H1 (cell line): Measurements from ENCODE around the gene SEMA3E. TPM values are rescaled to one million over a fixed set of nuclear protein-coding genes. Genes with fewer than 3 reads are reported as not detected.

Experiments
- GTF2F1 ChIP-seq: IDR thresholded peaks from 2 replicates; pipeline ENCODE4 v1.6.1; 2012; ENCODE audit warnings: low read depth, low read length, improper control_type of control experiment, borderline replicate concordance
- JUN ChIP-seq: IDR thresholded peaks from 2 replicates; pipeline ENCODE4 v1.6.1; 2011; ENCODE audit warnings: low read depth, mild to moderate bottlenecking, improper control_type of control experiment, low read length
- SP2 ChIP-seq: IDR thresholded peaks from 2 replicates; pipeline ENCODE4 v1.6.1; 2012; ENCODE audit warnings: mild to moderate bottlenecking, low read length, inconsistent platforms
- TBP ChIP-seq: IDR thresholded peaks from 2 replicates; pipeline ENCODE4 v1.6.1; 2011; ENCODE audit warnings: low read depth, low read length, improper control_type of control experiment
- polyA plus RNA-seq, 7 experiments: library from polyadenylated mRNA; depleted of rRNA in 3 of 7; stranded (reverse) in 5 of 7; unstranded in 2 of 7; fragments of >200 nt in 5 of 7; fragments of 200-250 nt in 2 of 7; gene quantifications; 1 replicate in 5 of 7; 2 replicates in 1 of 7; 4 replicates in 1 of 7; pipeline versions ENCODE4 v1.2.1 to v1.2.3, GENCODE V29; 2011 to 2013; ENCODE audit warnings: missing spikeins in 2 of 7, mixed read lengths in 2 of 7
- total RNA-seq: library from RNA; stranded (reverse); fragmentation: NEBNext Ultra II Directional; extraction: Animal tissue kit (Norgen Biotek cat#: 25700); gene quantifications from 2 replicates; pipeline ENCODE4 v1.2.1, GENCODE V29; 2021
- TF ChIP-seq, protein P1 (sequence below): IDR thresholded peaks from 2 replicates; pipeline ENCODE4 v1.6.1; 2012; ENCODE audit warnings: low read length, inconsistent platforms
- TF ChIP-seq, protein P2 (sequence below): IDR thresholded peaks from 2 replicates; pipeline ENCODE4 v1.6.1; 2011; ENCODE audit warnings: low read length, improper control_type of control experiment

SEMA3E gene
- total and polyA plus RNA-seq, 2 of the 8 experiments (the other 6 are each of a cell fraction or from before 2014, with no cell fraction given): 0.93 to 0.94 TPM

DNA sequence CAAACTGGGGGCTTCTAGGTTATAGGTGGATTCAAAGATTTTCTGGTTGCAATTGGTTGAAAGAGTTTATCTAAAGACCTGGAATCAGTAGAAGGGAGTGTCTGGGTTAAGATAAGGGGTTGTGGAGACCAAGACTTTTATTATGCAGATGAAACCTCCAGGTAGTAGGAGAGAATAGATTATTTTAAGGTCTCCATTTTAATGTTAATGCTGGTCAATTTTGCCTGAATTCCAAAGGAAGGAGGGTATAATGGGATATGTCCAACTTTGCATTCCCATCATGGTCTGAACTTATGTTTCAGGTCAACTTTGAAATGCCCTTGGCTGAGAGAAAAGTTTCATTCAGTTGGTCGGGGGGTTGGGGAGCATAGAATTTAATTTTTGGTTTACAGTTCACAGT lies 44.3 kb upstream of the SEMA3E start (continued):
- TF ChIP-seq, protein P1, sequence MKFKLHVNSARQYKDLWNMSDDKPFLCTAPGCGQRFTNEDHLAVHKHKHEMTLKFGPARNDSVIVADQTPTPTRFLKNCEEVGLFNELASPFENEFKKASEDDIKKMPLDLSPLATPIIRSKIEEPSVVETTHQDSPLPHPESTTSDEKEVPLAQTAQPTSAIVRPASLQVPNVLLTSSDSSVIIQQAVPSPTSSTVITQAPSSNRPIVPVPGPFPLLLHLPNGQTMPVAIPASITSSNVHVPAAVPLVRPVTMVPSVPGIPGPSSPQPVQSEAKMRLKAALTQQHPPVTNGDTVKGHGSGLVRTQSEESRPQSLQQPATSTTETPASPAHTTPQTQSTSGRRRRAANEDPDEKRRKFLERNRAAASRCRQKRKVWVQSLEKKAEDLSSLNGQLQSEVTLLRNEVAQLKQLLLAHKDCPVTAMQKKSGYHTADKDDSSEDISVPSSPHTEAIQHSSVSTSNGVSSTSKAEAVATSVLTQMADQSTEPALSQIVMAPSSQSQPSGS: no peak
- no peak for TF ChIP-seq SP2
- no peak for TF ChIP-seq GTF2F1
- TF ChIP-seq TBP: no peak
- TF ChIP-seq, protein P2, sequence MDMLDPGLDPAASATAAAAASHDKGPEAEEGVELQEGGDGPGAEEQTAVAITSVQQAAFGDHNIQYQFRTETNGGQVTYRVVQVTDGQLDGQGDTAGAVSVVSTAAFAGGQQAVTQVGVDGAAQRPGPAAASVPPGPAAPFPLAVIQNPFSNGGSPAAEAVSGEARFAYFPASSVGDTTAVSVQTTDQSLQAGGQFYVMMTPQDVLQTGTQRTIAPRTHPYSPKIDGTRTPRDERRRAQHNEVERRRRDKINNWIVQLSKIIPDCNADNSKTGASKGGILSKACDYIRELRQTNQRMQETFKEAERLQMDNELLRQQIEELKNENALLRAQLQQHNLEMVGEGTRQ: no peak
- no peak for TF ChIP-seq JUN
